ENCODE data around the gene STN1. TPM values are rescaled to one million over a fixed set of nuclear protein-coding genes. Genes with fewer than 3 reads are reported as not detected.
A peak's percentile ranks its signal among the peaks of the same experiment; 100 is the strongest.

Gene STN1
- total and polyA plus RNA-seq, 10 of the 15 experiments (the other 5 are each of a cell fraction or from before 2014, with no cell fraction given): 22.2 to 31.8 (median 28.5) TPM

- TF ChIP-seq MEF2A (IDR thresholded peaks at IDR 0.05; ENCODE audit: insufficient read depth, low read depth, low read length) (no peak), NBN (IDR thresholded peaks at IDR 0.05) (no peak), SREBF2 (IDR thresholded peaks at IDR 0.05; ENCODE audit: low read length) (no peak), E4F1 (IDR thresholded peaks at IDR 0.05; ENCODE audit: borderline replicate concordance, partially characterized antibody) (no peak)
Observed at GRCh38 chr10:103916876-103917275, 1.1 kb downstream of the STN1 start (continued).

- CTCF ChIA-PET: no interaction called here
- Histone ChIP-seq H4K20me1 (ENCODE audit: control insufficient read depth, insufficient read depth) (no peaks in the 10 kb centered on the region), H3K4me1 (ENCODE audit: control insufficient read depth, insufficient read depth, low read length) (peaks cover 11% of the 10 kb centered on the region), H3K4me3 (peak overlapping the region; percentile 65), H3K4me2 (ENCODE audit: control insufficient read depth, insufficient read depth) (peak overlapping the region; percentile 83), H2AFZ (ENCODE audit: control insufficient read depth, low read depth, low read length) (peak overlapping the region; percentile 67), H3K27me3 (replicated peaks in 1 of 2; ENCODE audit: control insufficient read depth in 2 of 2, insufficient read depth in 2 of 2, low read length in 1 of 2) (no peaks in the 10 kb centered on the region), H3K9me3 (replicated peaks; ENCODE audit: control insufficient read depth, insufficient read depth, low read length) (peaks cover 6% of the 10 kb centered on the region), H3K79me2 (ENCODE audit: control insufficient read depth, insufficient read depth, low read length) (peaks cover 19% of the 10 kb centered on the region), H3K9ac (ENCODE audit: control insufficient read depth, insufficient read depth, low read length) (peak overlapping the region; percentile 50; the same call in 1 of the 2 replicates), H3K27ac (ENCODE audit: control insufficient read depth, insufficient read depth) (peak overlapping the region; percentile 83), H3K36me3 (ENCODE audit: control insufficient read depth in 2 of 2, insufficient read depth in 2 of 2, low read length in 1 of 2) (no peaks in the 10 kb centered on the region)
- ATAC-seq: no peak
- no peak for DNase-seq (ENCODE audit: low read depth, low spot score)
- intact Hi-C loops (cut with micrococcal nuclease; ENCODE audit: unreplicated experiment) (loop anchor here (5.0 to 10.0 kb wide), 3 partner anchors 51 to 419 kb away; partner anchors contain the start of genes ITPRIP, SFR1 and SLK), in situ Hi-C loops (cut with MboI) (no loop called here)
- 7% methylated on average over 1 of the region's 1 CpG for WGBS (ENCODE audit: insufficient coverage, insufficient replicate concordance, low lambda C conversion rate, missing lambda C conversion rate)
- no peak for FAIRE-seq
- RAD21 ChIA-PET (ENCODE audit: unreplicated experiment): interaction anchor here (0.6 to 2.5 kb wide), 4 partner anchors 8 to 161 kb away, joined by 3 to 8 read pairs (median 4); no protein-coding TSS in a partner anchor
- no TSS peak for BruUV-seq (replicated peaks)
- TF ChIP-seq ZNF207 (IDR thresholded peaks at IDR 0.05; ENCODE audit: borderline replicate concordance) (no peak), DPF2 (IDR thresholded peaks at IDR 0.05) (0 out of 2 replicates have a peak, but pooled peaks have one; percentile 6), IKZF2 (IDR thresholded peaks at IDR 0.05) (no peak), HDGF (IDR thresholded peaks at IDR 0.05) (no peak), SMAD5 (IDR thresholded peaks at IDR 0.05; ENCODE audit: low read depth) (no peak)
- SMC1A ChIA-PET (ENCODE audit: uncharacterized antibody, unreplicated experiment): interaction anchor here (0.7 to 1.9 kb wide), 8 partner anchors 25 to 208 kb away, joined by 3 to 7 read pairs (median 4); partner anchors contain the start of gene SFR1
- POLR2A ChIA-PET: interaction anchor here (0.6 to 3.3 kb wide), 6 partner anchors 8 to 434 kb away, joined by 3 to 9 read pairs (median 3); no protein-coding TSS in a partner anchor
Observed at GRCh38 chr10:103916254-103916653, 1.7 kb downstream of the STN1 start.

Data from GM12878 (cell line).